ENCODE measurements around the gene CCDC154. TPM values are rescaled to one million over a fixed set of nuclear protein-coding genes. Genes with fewer than 3 reads are reported as not detected.

The CCDC154 gene
- total and polyA plus RNA-seq, 2 donors (not counting 3 experiments of a cell fraction or from before 2014, with no cell fraction given), result 0.65 to 0.75 TPM

- FAIRE-seq (no peak), DNase-seq (ENCODE audit: low read depth, low spot score) (no peak)
- no TSS peak for BruUV-seq (replicated peaks)
- Histone ChIP-seq H3K4me2 (ENCODE audit: insufficient read depth, low read length) (no peak overlapping the region), H3K79me2 (ENCODE audit: control insufficient read depth, insufficient read depth, low read length) (no peaks in the 10 kb centered on the region), H4K20me1 (replicated peaks; ENCODE audit: control insufficient read depth, extremely low read depth, insufficient read depth, low read length) (no peaks in the 10 kb centered on the region), H3K9me1 (replicated peaks; ENCODE audit: control insufficient read depth, extremely low read depth, insufficient read depth, low read length) (no peaks in the 10 kb centered on the region), H3K27ac (ENCODE audit: insufficient read depth, low read depth, low read length) (no peak overlapping the region), H3K9ac (replicated peaks; ENCODE audit: extremely low read depth, insufficient read depth, low read length) (no peak overlapping the region), H3K27me3 (ENCODE audit: control insufficient read depth in 2 of 2, insufficient read depth in 2 of 2, low read length in 2 of 2) (no peaks in the 10 kb centered on the region), H2AFZ (ENCODE audit: low read depth, low read length) (no peak overlapping the region), H3K36me3 (ENCODE audit: control insufficient read depth in 2 of 2, extremely low read depth in 1 of 2, insufficient read depth in 2 of 2, low read length in 2 of 2) (no peaks in the 10 kb centered on the region), H3K9me3 (replicated peaks; ENCODE audit: control insufficient read depth, insufficient read depth, low read length) (no peaks in the 10 kb centered on the region), H3K4me3 (replicated peaks in 1 of 3; ENCODE audit: insufficient read depth in 1 of 3, low read depth in 1 of 3, low read length in 3 of 3) (no peak overlapping the region), H3K4me1 (ENCODE audit: control insufficient read depth, extremely low read depth, insufficient read depth, low read length) (no peaks in the 10 kb centered on the region)
- TF ChIP-seq CTCF (IDR thresholded peaks at IDR 0.05; ENCODE audit: extremely low read depth in 1 of 2, insufficient read depth in 1 of 2, low read depth in 1 of 2, low read length in 2 of 2) (no peak), POLR2AphosphoS5 (IDR thresholded peaks at IDR 0.05; ENCODE audit: insufficient read depth, low read depth, low read length) (no peak), MAX (IDR thresholded peaks at IDR 0.05; ENCODE audit: insufficient read depth, insufficient read length) (no peak)
- intact Hi-C loops (cut with micrococcal nuclease), result no loop called here
- ChIA-PET POLR2A (interaction anchor here (0.7 kb wide), 1 partner anchor 17 kb away, joined by 8 read pairs; no protein-coding TSS in a partner anchor), CTCF (interaction anchor here (1.1 kb wide), 1 partner anchor 12 kb away, joined by 3 read pairs; no protein-coding TSS in a partner anchor)
- dilution Hi-C loops (cut with MboI; ENCODE audit: extremely low pct_ligation_motif_present, low sequenced_read_pairs), result no loop called here
Measured at GRCh38 chr16:1439058-1439698, 5.2 kb downstream of the CCDC154 start.

Data from endothelial cell of umbilical vein (primary cell).